ENCODE measurements around the gene CNTNAP1.

The CNTNAP1 gene

DNA sequence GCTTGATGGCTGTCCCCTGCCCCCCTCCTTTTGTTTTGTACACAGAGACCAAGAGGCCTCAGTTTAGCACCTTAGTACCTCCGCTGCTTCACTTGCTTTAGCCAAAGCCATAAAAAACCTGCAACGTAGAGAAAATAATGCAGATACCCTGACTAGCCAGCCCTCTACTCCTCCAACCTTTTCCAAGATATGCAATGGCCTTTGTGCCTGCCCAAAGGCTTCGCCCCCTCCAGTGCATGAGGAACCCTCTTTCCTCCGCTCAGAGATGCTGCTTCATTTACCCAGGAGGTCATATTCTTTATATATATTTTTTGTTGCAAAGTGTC is 17.0 kb downstream of the CNTNAP1 start:
- Histone ChIP-seq H3K36me3 (ENCODE audit: control insufficient read depth, insufficient read depth, low read length) (peaks cover 46% of the 10 kb centered on the region), H3K4me3 (ENCODE audit: insufficient read depth, low read depth, low read length, poor library complexity, severe bottlenecking) (no peak overlapping the region), H3K4me1 (ENCODE audit: control insufficient read depth, insufficient read depth, low read length, poor library complexity, severe bottlenecking) (no peaks in the 10 kb centered on the region), H3K27me3 (replicated peaks; ENCODE audit: control insufficient read depth, insufficient read depth, low read length, poor library complexity, severe bottlenecking) (no peaks in the 10 kb centered on the region), H3K27ac (ENCODE audit: insufficient read depth, low read length, poor library complexity, severe bottlenecking) (no peak overlapping the region), H3K9me3 (ENCODE audit: control insufficient read depth, low read length) (no peaks in the 10 kb centered on the region)
- no peak for DNase-seq

GRCh38 chr17:42700586-42701289 is 18.4 kb downstream of the CNTNAP1 start:
- H3K27ac ChIP-seq (ENCODE audit: insufficient read depth, low read length, poor library complexity, severe bottlenecking) = no peak overlapping the region
- H3K27me3 ChIP-seq (replicated peaks; ENCODE audit: control insufficient read depth, insufficient read depth, low read length, poor library complexity, severe bottlenecking) = no peaks in the 10 kb centered on the region
- H3K4me1 ChIP-seq (ENCODE audit: control insufficient read depth, insufficient read depth, low read length, poor library complexity, severe bottlenecking) = peaks cover 10% of the 10 kb centered on the region
- DNase-seq = no peak
- H3K36me3 ChIP-seq (ENCODE audit: control insufficient read depth, insufficient read depth, low read length) = peaks cover 56% of the 10 kb centered on the region
- no peaks in the 10 kb centered on the region for H3K9me3 ChIP-seq (ENCODE audit: control insufficient read depth, low read length)
- H3K4me3 ChIP-seq (ENCODE audit: insufficient read depth, low read depth, low read length, poor library complexity, severe bottlenecking) = no peak overlapping the region

- DNase-seq = no peak
- H3K36me3 ChIP-seq (ENCODE audit: control insufficient read depth, insufficient read depth, low read length) = peaks cover 55% of the 10 kb centered on the region
- no peak overlapping the region for H3K27ac ChIP-seq (ENCODE audit: insufficient read depth, low read length, poor library complexity, severe bottlenecking)
- H3K4me1 ChIP-seq (ENCODE audit: control insufficient read depth, insufficient read depth, low read length, poor library complexity, severe bottlenecking) = peaks cover 21% of the 10 kb centered on the region
- no peaks in the 10 kb centered on the region for H3K27me3 ChIP-seq (replicated peaks; ENCODE audit: control insufficient read depth, insufficient read depth, low read length, poor library complexity, severe bottlenecking)
- H3K9me3 ChIP-seq (ENCODE audit: control insufficient read depth, low read length) = no peaks in the 10 kb centered on the region
- H3K4me3 ChIP-seq (ENCODE audit: insufficient read depth, low read depth, low read length, poor library complexity, severe bottlenecking) = no peak overlapping the region
These were observed 20.1 kb downstream of the CNTNAP1 start for GRCh38 chr17:42702446-42702845.

- H3K4me1 ChIP-seq (ENCODE audit: control insufficient read depth, insufficient read depth, low read length, poor library complexity, severe bottlenecking) = peaks cover 28% of the 10 kb centered on the region
- H3K27ac ChIP-seq (ENCODE audit: insufficient read depth, low read length, poor library complexity, severe bottlenecking) = no peak overlapping the region
- H3K36me3 ChIP-seq (ENCODE audit: control insufficient read depth, insufficient read depth, low read length) = peaks cover 66% of the 10 kb centered on the region
- no peaks in the 10 kb centered on the region for H3K9me3 ChIP-seq (ENCODE audit: control insufficient read depth, low read length)
- no peak overlapping the region for H3K4me3 ChIP-seq (ENCODE audit: insufficient read depth, low read depth, low read length, poor library complexity, severe bottlenecking)
- DNase-seq = no peak
- H3K27me3 ChIP-seq (replicated peaks; ENCODE audit: control insufficient read depth, insufficient read depth, low read length, poor library complexity, severe bottlenecking) = no peaks in the 10 kb centered on the region
These were observed 22.1 kb downstream of the CNTNAP1 start for GRCh38 chr17:42704490-42704836.

- no peaks in the 10 kb centered on the region for H3K27me3 ChIP-seq (replicated peaks; ENCODE audit: control insufficient read depth, insufficient read depth, low read length, poor library complexity, severe bottlenecking)
- H3K9me3 ChIP-seq (ENCODE audit: control insufficient read depth, low read length) = no peaks in the 10 kb centered on the region
- no peak overlapping the region for H3K27ac ChIP-seq (ENCODE audit: insufficient read depth, low read length, poor library complexity, severe bottlenecking)
- no peak overlapping the region for H3K4me3 ChIP-seq (ENCODE audit: insufficient read depth, low read depth, low read length, poor library complexity, severe bottlenecking)
- peaks cover 71% of the 10 kb centered on the region for H3K36me3 ChIP-seq (ENCODE audit: control insufficient read depth, insufficient read depth, low read length)
- DNase-seq = no peak
- peaks cover 30% of the 10 kb centered on the region for H3K4me1 ChIP-seq (ENCODE audit: control insufficient read depth, insufficient read depth, low read length, poor library complexity, severe bottlenecking)
These were observed 22.6 kb downstream of the CNTNAP1 start for GRCh38 chr17:42704837-42705494.

DNA sequence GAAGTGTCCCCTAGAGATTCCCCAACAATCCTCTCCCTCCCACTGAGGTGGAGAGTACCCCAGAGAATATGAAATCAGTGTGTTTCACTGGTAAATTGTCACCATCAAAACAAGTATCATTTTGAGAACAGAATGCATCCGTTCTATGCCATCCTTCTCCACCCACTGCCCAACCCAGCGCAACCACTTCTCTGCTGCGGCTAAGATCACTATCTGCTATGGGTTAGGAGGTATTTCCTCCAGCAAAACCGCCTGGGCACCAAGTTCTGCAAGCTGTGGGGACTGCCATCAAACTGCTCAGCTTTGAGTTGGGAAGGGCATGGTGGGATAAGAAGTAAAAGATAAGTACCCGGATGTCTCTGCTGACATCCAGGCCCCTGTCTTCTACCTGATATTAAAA is 24.4 kb downstream of the CNTNAP1 start:
- no peak overlapping the region for H3K27ac ChIP-seq (ENCODE audit: insufficient read depth, low read length, poor library complexity, severe bottlenecking)
- H3K4me1 ChIP-seq (ENCODE audit: control insufficient read depth, insufficient read depth, low read length, poor library complexity, severe bottlenecking) = peaks cover 32% of the 10 kb centered on the region
- no peaks in the 10 kb centered on the region for H3K27me3 ChIP-seq (replicated peaks; ENCODE audit: control insufficient read depth, insufficient read depth, low read length, poor library complexity, severe bottlenecking)
- peaks cover 68% of the 10 kb centered on the region for H3K36me3 ChIP-seq (ENCODE audit: control insufficient read depth, insufficient read depth, low read length)
- H3K9me3 ChIP-seq (ENCODE audit: control insufficient read depth, low read length) = no peaks in the 10 kb centered on the region
- DNase-seq = peak; percentile 34 to 51 (median 37)
- H3K4me3 ChIP-seq (ENCODE audit: insufficient read depth, low read depth, low read length, poor library complexity, severe bottlenecking) = no peak overlapping the region

GRCh38 chr17:42708588-42708987 is 26.3 kb downstream of the CNTNAP1 start:
- Histone ChIP-seq H3K9me3 (ENCODE audit: control insufficient read depth, low read length) (no peaks in the 10 kb centered on the region), H3K27me3 (replicated peaks; ENCODE audit: control insufficient read depth, insufficient read depth, low read length, poor library complexity, severe bottlenecking) (no peaks in the 10 kb centered on the region), H3K4me1 (ENCODE audit: control insufficient read depth, insufficient read depth, low read length, poor library complexity, severe bottlenecking) (peaks cover 32% of the 10 kb centered on the region), H3K4me3 (ENCODE audit: insufficient read depth, low read depth, low read length, poor library complexity, severe bottlenecking) (no peak overlapping the region), H3K27ac (ENCODE audit: insufficient read depth, low read length, poor library complexity, severe bottlenecking) (no peak overlapping the region), H3K36me3 (ENCODE audit: control insufficient read depth, insufficient read depth, low read length) (peaks cover 66% of the 10 kb centered on the region)
- no peak for DNase-seq

DNA sequence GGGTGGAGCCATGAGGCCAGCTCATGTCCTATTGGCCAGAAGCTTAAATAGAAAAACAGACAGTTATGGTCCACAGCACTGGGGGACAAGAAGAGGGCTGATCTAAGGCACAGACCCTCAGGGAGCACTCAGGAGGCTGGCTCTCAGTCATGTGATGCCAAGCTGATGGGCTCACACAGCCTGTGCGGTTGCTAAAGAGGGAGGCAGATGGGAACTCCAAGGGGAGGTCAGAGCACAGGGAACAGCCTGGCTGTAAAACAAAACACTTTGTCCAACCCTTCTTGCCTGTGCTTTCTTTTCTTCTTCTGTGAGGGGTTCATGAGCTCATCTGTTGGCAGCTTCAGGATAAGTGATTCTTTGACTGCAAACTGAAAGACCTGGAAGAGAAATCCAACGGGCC is 27.2 kb downstream of the CNTNAP1 start:
- Histone ChIP-seq H3K27me3 (replicated peaks; ENCODE audit: control insufficient read depth, insufficient read depth, low read length, poor library complexity, severe bottlenecking) (no peaks in the 10 kb centered on the region), H3K36me3 (ENCODE audit: control insufficient read depth, insufficient read depth, low read length) (peaks cover 66% of the 10 kb centered on the region), H3K4me3 (ENCODE audit: insufficient read depth, low read depth, low read length, poor library complexity, severe bottlenecking) (no peak overlapping the region), H3K9me3 (ENCODE audit: control insufficient read depth, low read length) (no peaks in the 10 kb centered on the region), H3K4me1 (ENCODE audit: control insufficient read depth, insufficient read depth, low read length, poor library complexity, severe bottlenecking) (peaks cover 32% of the 10 kb centered on the region), H3K27ac (ENCODE audit: insufficient read depth, low read length, poor library complexity, severe bottlenecking) (no peak overlapping the region)
- no peak for DNase-seq

- H3K9me3 ChIP-seq (ENCODE audit: control insufficient read depth, low read length) = no peaks in the 10 kb centered on the region
- H3K4me1 ChIP-seq (ENCODE audit: control insufficient read depth, insufficient read depth, low read length, poor library complexity, severe bottlenecking) = no peaks in the 10 kb centered on the region
- H3K27ac ChIP-seq (ENCODE audit: insufficient read depth, low read length, poor library complexity, severe bottlenecking) = no peak overlapping the region
- H3K27me3 ChIP-seq (replicated peaks; ENCODE audit: control insufficient read depth, insufficient read depth, low read length, poor library complexity, severe bottlenecking) = no peaks in the 10 kb centered on the region
- H3K4me3 ChIP-seq (ENCODE audit: insufficient read depth, low read depth, low read length, poor library complexity, severe bottlenecking) = no peak overlapping the region
- DNase-seq = peak in 1 of 3 donors; percentile 2
- H3K36me3 ChIP-seq (ENCODE audit: control insufficient read depth, insufficient read depth, low read length) = peaks cover 48% of the 10 kb centered on the region
These were observed 38.8 kb downstream of the CNTNAP1 start for GRCh38 chr17:42720996-42721583.

GRCh38 chr17:42723636-42724035 is 41.3 kb downstream of the CNTNAP1 start:
- H3K27me3 ChIP-seq (replicated peaks; ENCODE audit: control insufficient read depth, insufficient read depth, low read length, poor library complexity, severe bottlenecking) = no peaks in the 10 kb centered on the region
- no peaks in the 10 kb centered on the region for H3K4me1 ChIP-seq (ENCODE audit: control insufficient read depth, insufficient read depth, low read length, poor library complexity, severe bottlenecking)
- no peak for DNase-seq
- H3K27ac ChIP-seq (ENCODE audit: insufficient read depth, low read length, poor library complexity, severe bottlenecking) = no peak overlapping the region
- H3K9me3 ChIP-seq (ENCODE audit: control insufficient read depth, low read length) = no peaks in the 10 kb centered on the region
- no peak overlapping the region for H3K4me3 ChIP-seq (ENCODE audit: insufficient read depth, low read depth, low read length, poor library complexity, severe bottlenecking)
- H3K36me3 ChIP-seq (ENCODE audit: control insufficient read depth, insufficient read depth, low read length) = peaks cover 33% of the 10 kb centered on the region
